H9 (cell line): ENCODE results near the gene HCFC1. TPM values are rescaled to one million over a fixed set of nuclear protein-coding genes. Genes with fewer than 3 reads are reported as not detected.
A peak's percentile ranks its signal among the peaks of the same experiment; 100 is the strongest.

Source experiments
- DNase-seq: peaks from one replicate; pipeline ENCODE4 v3.0.0-alpha.2; 2017
- H2AFZ ChIP-seq: one replicate; pipeline ENCODE4 v1.6.1; 2013; ENCODE audit warnings: mild to moderate bottlenecking, low read length, control low read depth, moderate library complexity
- H2AK5ac ChIP-seq: 2 replicates; pipeline ENCODE4 v1.6.1; 2013; ENCODE audit warnings: low read length, control low read depth, mixed read lengths; ENCODE audit not compliant: insufficient read length
- H2BK120ac ChIP-seq: one replicate; pipeline ENCODE4 v1.6.1; 2013; ENCODE audit warnings: low read depth, mild to moderate bottlenecking, low read length, control low read depth, inconsistent platforms; ENCODE audit not compliant: poor library complexity, severe bottlenecking
- H2BK12ac ChIP-seq: 2 replicates; pipeline ENCODE4 v1.6.1; 2013; ENCODE audit warnings: low read length, control low read depth, mixed read lengths, low read depth; ENCODE audit not compliant: insufficient read length
- H2BK15ac ChIP-seq: 2 replicates; pipeline ENCODE4 v1.6.1; 2013; ENCODE audit warnings: low read depth, low read length, control low read depth
- H2BK20ac ChIP-seq: one replicate; pipeline ENCODE4 v1.6.1; 2013; ENCODE audit warnings: low read depth, mild to moderate bottlenecking, low read length, control low read depth, inconsistent platforms; ENCODE audit not compliant: poor library complexity, severe bottlenecking
- H2BK5ac ChIP-seq: 2 replicates; pipeline ENCODE4 v1.6.1; 2013; ENCODE audit warnings: low read length, control low read depth, mixed read lengths; ENCODE audit not compliant: insufficient read length
- H3K14ac ChIP-seq: 2 replicates; pipeline ENCODE4 v1.6.1; 2013; ENCODE audit warnings: low read length, control low read depth; ENCODE audit not compliant: insufficient read depth
- H3K18ac ChIP-seq: 2 replicates; pipeline ENCODE4 v1.6.1; 2013; ENCODE audit warnings: low read depth, mild to moderate bottlenecking, mixed read lengths, low read length, control low read depth; ENCODE audit not compliant: insufficient read length
- H3K23ac ChIP-seq: 2 replicates; pipeline ENCODE4 v1.6.1; 2013; ENCODE audit warnings: low read length, control low read depth, mixed read lengths, low read depth; ENCODE audit not compliant: insufficient read length
- H3K23me2 ChIP-seq: 2 replicates; pipeline ENCODE4 v1.6.1; 2013; ENCODE audit warnings: low read depth, mild to moderate bottlenecking, mixed read lengths, low read length, control low read depth; ENCODE audit not compliant: insufficient read length, poor library complexity, severe bottlenecking
- H3K27ac ChIP-seq: 2 replicates; pipeline ENCODE4 v1.5.1; 2013; ENCODE audit warnings: low read length, control low read depth, mixed read lengths, low read depth; ENCODE audit not compliant: insufficient read length
- H3K27me3 ChIP-seq: 2 replicates; pipeline ENCODE4 v1.6.1; 2013; ENCODE audit warnings: low read length, control low read depth, inconsistent platforms; ENCODE audit not compliant: insufficient read depth
- H3K4ac ChIP-seq: 2 replicates; pipeline ENCODE4 v1.6.1; 2013; ENCODE audit warnings: low read depth, mild to moderate bottlenecking, control low read depth, inconsistent platforms, low read length, moderate library complexity
- H3K4me1 ChIP-seq: 2 replicates; pipeline ENCODE4 v1.6.1; 2013; ENCODE audit warnings: low read length, control low read depth, inconsistent platforms; ENCODE audit not compliant: insufficient read depth
- H3K4me2 ChIP-seq: 2 replicates; pipeline ENCODE4 v1.6.1; 2013; ENCODE audit warnings: low read length, control low read depth, mixed read lengths; ENCODE audit not compliant: insufficient read length, insufficient read depth
- H3K56ac ChIP-seq: 2 replicates; pipeline ENCODE4 v1.6.1; 2013; ENCODE audit warnings: low read depth, mild to moderate bottlenecking, mixed read lengths, low read length, control low read depth; ENCODE audit not compliant: insufficient read length
- H3K79me1 ChIP-seq: 2 replicates; pipeline ENCODE4 v1.6.1; 2013; ENCODE audit warnings: low read depth, mild to moderate bottlenecking, moderate library complexity, low read length, control low read depth, inconsistent platforms; ENCODE audit not compliant: insufficient read depth, poor library complexity, severe bottlenecking
- H3K79me2 ChIP-seq: 2 replicates; pipeline ENCODE4 v1.6.1; 2013; ENCODE audit warnings: low read length, control low read depth, inconsistent platforms; ENCODE audit not compliant: insufficient read depth
- H3K9ac ChIP-seq: 2 replicates; pipeline ENCODE4 v1.6.1; 2013; ENCODE audit warnings: low read length, control low read depth, mixed read lengths; ENCODE audit not compliant: insufficient read length; ENCODE audit errors: extremely low read depth
- H3K9me3 ChIP-seq: one replicate; pipeline ENCODE4 v1.6.1; 2013; ENCODE audit warnings: low read depth, low read length, inconsistent platforms; ENCODE audit not compliant: control insufficient read depth
- H3T11ph ChIP-seq: one replicate; pipeline ENCODE4 v1.6.1; 2013; ENCODE audit warnings: mild to moderate bottlenecking, low read length, control low read depth, inconsistent platforms
- H4K20me1 ChIP-seq: one replicate; pipeline ENCODE4 v1.6.1; 2013; ENCODE audit not compliant: control insufficient read depth, insufficient read length, insufficient read depth
- H4K5ac ChIP-seq: 2 replicates; pipeline ENCODE4 v1.6.1; 2013; ENCODE audit warnings: low read depth, mild to moderate bottlenecking, mixed read lengths, low read length, control low read depth; ENCODE audit not compliant: insufficient read length
- H4K8ac ChIP-seq: replicated peaks from 2 replicates; pipeline ENCODE4 v1.6.1; 2013; ENCODE audit warnings: low read length, control low read depth, mixed read lengths, low read depth; ENCODE audit not compliant: insufficient read length
- H4K91ac ChIP-seq: 2 replicates; pipeline ENCODE4 v1.6.1; 2013; ENCODE audit warnings: low read depth, mild to moderate bottlenecking, moderate library complexity, mixed read lengths, low read length, control low read depth; ENCODE audit not compliant: insufficient read length
- H3K27ac Mint-ChIP-seq, 3 experiments: 2 replicates in 2 of 3; 3 replicates in 1 of 3; pipeline ENCODE4 v1.8.0; 2020 to 2021; ENCODE audit warnings: mixed read lengths in 3 of 3, mild to moderate bottlenecking in 1 of 3, moderate library complexity in 1 of 3
- H3K27me3 Mint-ChIP-seq: 2 replicates; pipeline ENCODE4 v1.8.0; 2021; ENCODE audit warnings: low read depth, mild to moderate bottlenecking, moderate library complexity, mixed read lengths
- H3K36me3 Mint-ChIP-seq, 3 experiments: 2 replicates in 2 of 3; 3 replicates in 1 of 3; pipeline ENCODE4 v1.8.0; 2020 to 2021; ENCODE audit warnings: low read depth in 3 of 3, mixed read lengths in 3 of 3; ENCODE audit not compliant: insufficient read depth in 1 of 3
- H3K4me1 Mint-ChIP-seq, 2 experiments: 2 replicates each; pipeline ENCODE4 v1.8.0; 2020; ENCODE audit warnings: mixed read lengths in 2 of 2
- H3K4me3 Mint-ChIP-seq, 2 experiments: 2 replicates in 1 of 2; 3 replicates in 1 of 2; pipeline ENCODE4 v1.8.0; 2020 to 2021; ENCODE audit warnings: mild to moderate bottlenecking in 2 of 2, mixed read lengths in 2 of 2, moderate library complexity in 1 of 2
- H3K9me3 Mint-ChIP-seq, 2 experiments: 2 replicates in 1 of 2; 3 replicates in 1 of 2; pipeline ENCODE4 v1.8.0; 2020; ENCODE audit warnings: mild to moderate bottlenecking in 2 of 2, mixed read lengths in 2 of 2, moderate library complexity in 1 of 2
- WGBS: extraction: QIAGEN DNeasy Blood & Tissue Kit; methylation state at CpG from one replicate; pipeline ENCODE4 v1.1.7; 2013; ENCODE audit warnings: missing lambda C conversion rate, low lambda C conversion rate, mixed read lengths; ENCODE audit not compliant: insufficient read length; ENCODE audit errors: extremely low coverage; 5-methylcytosine and 5-hydroxymethylcytosine counted together
- total RNA-seq: library from RNA; stranded (reverse); gene quantifications from 2 replicates; pipeline ENCODE4 v1.2.1, GENCODE V29; 2021
- TF ChIP-seq, protein P1 (sequence below): fragments of 200-600 bp; sonication (generic); conservative IDR thresholded peaks from 3 replicates; pipeline ENCODE4 v1.8.0; 2021; ENCODE audit warnings: antibody characterized with exemption, mild to moderate bottlenecking

Gene HCFC1
- total RNA-seq, 1 experiment from 2014 or later, result 144 TPM

DNA sequence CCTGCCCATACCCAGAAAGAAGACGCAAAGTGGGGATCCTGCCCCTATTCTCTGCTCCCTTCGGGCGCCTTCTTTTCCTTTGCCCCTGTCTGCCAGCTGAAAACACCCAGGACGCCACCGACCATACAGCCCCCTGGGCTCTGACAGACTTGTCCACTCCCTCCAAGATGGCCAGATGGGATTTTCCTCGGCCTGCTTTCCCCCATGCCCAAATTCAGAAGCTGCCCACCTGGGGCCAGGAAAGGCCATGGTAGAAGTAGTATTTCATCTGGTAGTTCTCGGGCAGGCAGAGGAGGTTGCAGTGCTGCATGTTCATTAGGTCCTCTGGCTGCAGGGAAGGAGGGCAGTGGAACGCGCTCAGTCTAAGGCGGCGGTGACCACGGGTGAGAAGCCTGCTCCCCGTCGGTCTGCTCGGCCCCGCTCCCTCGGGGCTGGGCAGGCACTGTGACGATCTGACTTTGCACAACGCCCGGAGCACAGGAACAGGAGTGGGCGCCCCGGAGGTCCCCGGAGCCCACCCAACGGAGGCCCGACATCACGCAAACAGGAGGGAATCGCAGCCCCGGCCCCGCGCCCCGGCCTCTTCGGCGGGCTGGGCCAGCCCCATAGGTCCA lies 37.4 kb downstream of the HCFC1 start:
- TF ChIP-seq, protein P1, sequence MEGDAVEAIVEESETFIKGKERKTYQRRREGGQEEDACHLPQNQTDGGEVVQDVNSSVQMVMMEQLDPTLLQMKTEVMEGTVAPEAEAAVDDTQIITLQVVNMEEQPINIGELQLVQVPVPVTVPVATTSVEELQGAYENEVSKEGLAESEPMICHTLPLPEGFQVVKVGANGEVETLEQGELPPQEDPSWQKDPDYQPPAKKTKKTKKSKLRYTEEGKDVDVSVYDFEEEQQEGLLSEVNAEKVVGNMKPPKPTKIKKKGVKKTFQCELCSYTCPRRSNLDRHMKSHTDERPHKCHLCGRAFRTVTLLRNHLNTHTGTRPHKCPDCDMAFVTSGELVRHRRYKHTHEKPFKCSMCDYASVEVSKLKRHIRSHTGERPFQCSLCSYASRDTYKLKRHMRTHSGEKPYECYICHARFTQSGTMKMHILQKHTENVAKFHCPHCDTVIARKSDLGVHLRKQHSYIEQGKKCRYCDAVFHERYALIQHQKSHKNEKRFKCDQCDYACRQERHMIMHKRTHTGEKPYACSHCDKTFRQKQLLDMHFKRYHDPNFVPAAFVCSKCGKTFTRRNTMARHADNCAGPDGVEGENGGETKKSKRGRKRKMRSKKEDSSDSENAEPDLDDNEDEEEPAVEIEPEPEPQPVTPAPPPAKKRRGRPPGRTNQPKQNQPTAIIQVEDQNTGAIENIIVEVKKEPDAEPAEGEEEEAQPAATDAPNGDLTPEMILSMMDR, result no peak

More for the DNA sequence above, 37.4 kb downstream of the HCFC1 start:
- Histone ChIP-seq H3K4me2 (peak overlapping the region; percentile 66), H2BK15ac (no peak overlapping the region), H3T11ph (no peak overlapping the region), H3K27ac (no peak overlapping the region), H2AFZ (no peak overlapping the region), H3K9ac (peak overlapping the region; percentile 76), H2BK12ac (no peak overlapping the region), H2BK120ac (no peak overlapping the region), H3K27me3 (no peaks in the 10 kb centered on the region), H3K4me1 (no peaks in the 10 kb centered on the region), H2BK5ac (no peak overlapping the region), H3K79me2 (no peaks in the 10 kb centered on the region; the same call in 1 of the 2 replicates), H2BK20ac (no peak overlapping the region), H4K8ac (no peak overlapping the region), H3K56ac (no peak overlapping the region), H3K9me3 (peaks cover 26% of the 10 kb centered on the region), H3K79me1 (no peaks in the 10 kb centered on the region), H3K4ac (no peak overlapping the region), H3K18ac (peak overlapping the region; percentile 15), H3K23ac (no peak overlapping the region), H4K91ac (no peak overlapping the region), H4K20me1 (no peaks in the 10 kb centered on the region), H3K23me2 (peaks cover 7% of the 10 kb centered on the region), H4K5ac (no peak overlapping the region), H3K14ac (peak overlapping the region; percentile 69), H2AK5ac (no peak overlapping the region)
- no peaks in the 10 kb centered on the region for H3K27me3 Mint-ChIP-seq
- H3K36me3 Mint-ChIP-seq, result peaks cover 25 to 49% (median 27%) of the 10 kb centered on the region in 3 experiments
- H3K9me3 Mint-ChIP-seq, result peaks cover 59 to 65% of the 10 kb centered on the region in 2 experiments
- H3K27ac Mint-ChIP-seq, result no peak overlapping the region; a peak in 1 of 7 replicates
- DNase-seq, result no peak
- no CpG with 5 or more reads among the region's 33 CpGs for WGBS
- H3K4me1 Mint-ChIP-seq, result peaks cover under 1 to 14% of the 10 kb centered on the region in 2 experiments; a peak in 2 of 4 replicates
- peak overlapping the region; percentile 82 to 89 for H3K4me3 Mint-ChIP-seq
